Renal cortex interstitium (tissue), 3 donors: ENCODE data around the gene POLR2J2. TPM values are rescaled to one million over a fixed set of nuclear protein-coding genes. Genes with fewer than 3 reads are reported as not detected.

ENCODE experiments used
- polyA plus RNA-seq, 3 donors: library from polyadenylated mRNA; unstranded; fragments of 120-200 nt; gene quantifications; one replicate each; pipeline ENCODE4 v1.2.1, GENCODE V29; 2013; ENCODE audit not compliant: insufficient read length in 3 of 3

Gene POLR2J2
- polyA plus RNA-seq, 3 donors, result 1.1 to 1.7 (median 1.6) TPM

Other genes with a start within 250 kb of the POLR2J2 start
- 10 to 100 TPM; 15.1 to 25.8 (median 24.1) TPM for gene ORAI2, start 238.1 kb downstream of the POLR2J2 start, polyA plus RNA-seq
- gene ALKBH4, start 206.8 kb downstream of the POLR2J2 start, polyA plus RNA-seq, result 10 to 100 TPM; 10.6 to 13.3 (median 12.9) TPM
- gene LRWD1, start 206.7 kb downstream of the POLR2J2 start, polyA plus RNA-seq, result 10 to 100 TPM; 17.3 to 23.2 (median 21.9) TPM
- 10 to 100 TPM; 22.4 to 32.7 (median 32.0) TPM for gene POLR2J, start 192.7 kb downstream of the POLR2J2 start, polyA plus RNA-seq
- 10 to 100 TPM in 1 of 3 donors, 1 to 10 TPM in 2; 4.7 to 24.9 (median 8.4) TPM for gene RASA4B, start 153.9 kb downstream of the POLR2J2 start, polyA plus RNA-seq
- gene UPK3BL2, start 128.0 kb downstream of the POLR2J2 start, polyA plus RNA-seq, result 10 to 100 TPM in 2 of 3 donors, 1 to 10 TPM in 1; 3.6 to 14.3 (median 13.7) TPM
- 1 to 10 TPM; 3.2 to 5.6 (median 4.5) TPM for gene SPDYE2, start 120.4 kb downstream of the POLR2J2 start, polyA plus RNA-seq
- 10 to 100 TPM; 80.1 to 91.8 (median 80.8) TPM for gene POLR2J3, start 99.1 kb downstream of the POLR2J2 start, polyA plus RNA-seq
- 10 to 100 TPM; 27.6 to 56.1 (median 30.8) TPM for gene RASA4, start 54.9 kb downstream of the POLR2J2 start, polyA plus RNA-seq
- 10 to 100 TPM in 2 of 3 donors, 1 to 10 TPM in 1; 3.8 to 12.4 (median 11.8) TPM for gene UPK3BL1, start 28.9 kb downstream of the POLR2J2 start, polyA plus RNA-seq
- gene SPDYE2B, start 21.3 kb downstream of the POLR2J2 start, polyA plus RNA-seq, result 1 to 10 TPM in 1 of 3 donors, under 1 TPM in 2; 0.84 to 7.6 (median 0.89) TPM
- 10 to 100 TPM in 2 of 3 donors, 1 to 10 TPM in 1; 9.9 to 11.6 (median 10.0) TPM for gene FAM185A, start 77.3 kb upstream of the POLR2J2 start, polyA plus RNA-seq
- 10 to 100 TPM; 65.5 to 86.7 (median 82.3) TPM for gene LRRC17, start 241.3 kb upstream of the POLR2J2 start, polyA plus RNA-seq